Fibroblast of skin of left quadriceps (primary cell): Measurements from ENCODE around the gene RIPK4.
"Not testable (repeated sequence)": the region's sequence is repeated elsewhere in the genome, so short reads cannot be mapped to it uniquely, and the experiment has no call there.

Source experiments
- DNase-seq, 2 experiments: peaks; one replicate each; pipeline ENCODE4 v3.0.0-alpha.2; 2013; ENCODE audit warnings: low read depth in 2 of 2

The RIPK4 gene

GRCh38 chr21:41737651-41738324 lies 29.1 kb downstream of the RIPK4 start:
- DNase-seq, result no peak

DNA sequence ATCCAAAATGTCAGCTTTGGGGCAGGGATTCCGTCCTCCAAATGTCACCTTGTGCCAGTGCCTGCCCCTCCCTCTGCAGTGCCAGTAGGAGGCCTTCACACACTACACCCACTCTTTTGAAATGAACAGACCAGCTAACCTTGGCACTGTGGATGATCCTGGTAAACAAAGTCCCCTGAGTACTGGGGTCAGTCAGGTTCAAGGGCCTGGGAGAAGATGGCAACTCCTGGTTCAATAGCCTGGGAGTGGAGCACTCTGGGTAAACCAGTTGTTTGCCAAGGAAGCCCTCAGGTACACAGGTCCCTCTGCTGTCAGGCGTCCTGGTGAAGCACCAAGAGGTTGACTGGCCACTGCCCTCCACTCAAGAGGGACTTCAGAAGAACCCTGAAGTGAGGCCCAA lies 30.4 kb downstream of the RIPK4 start:
- no peak for DNase-seq

- DNase-seq, result no peak
These were observed 32.7 kb downstream of the RIPK4 start for GRCh38 chr21:41733951-41734689.

DNA sequence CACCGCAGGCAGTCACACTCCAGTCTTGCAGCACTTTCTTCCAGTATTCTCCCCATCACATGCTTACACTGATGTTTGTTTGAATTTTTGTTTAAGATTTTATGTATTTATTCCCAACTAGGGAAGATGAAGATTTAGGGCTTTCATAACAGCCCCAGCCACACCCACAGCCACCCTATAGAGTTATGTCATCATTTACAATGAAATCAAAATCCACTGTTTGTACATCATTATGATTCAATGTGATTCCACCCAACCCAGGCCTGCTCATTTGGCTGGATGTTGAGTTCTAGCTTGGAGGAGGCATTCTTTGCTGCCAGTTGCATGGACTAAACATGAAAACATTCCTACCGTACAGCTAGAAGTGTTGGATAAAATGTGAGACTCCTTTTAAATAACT lies 35.8 kb downstream of the RIPK4 start:
- DNase-seq, result no peak

GRCh38 chr21:41730367-41730765 lies 36.5 kb downstream of the RIPK4 start:
- DNase-seq, result no peak

GRCh38 chr21:41729701-41730366 lies 37.0 kb downstream of the RIPK4 start:
- DNase-seq, result no peak

DNA sequence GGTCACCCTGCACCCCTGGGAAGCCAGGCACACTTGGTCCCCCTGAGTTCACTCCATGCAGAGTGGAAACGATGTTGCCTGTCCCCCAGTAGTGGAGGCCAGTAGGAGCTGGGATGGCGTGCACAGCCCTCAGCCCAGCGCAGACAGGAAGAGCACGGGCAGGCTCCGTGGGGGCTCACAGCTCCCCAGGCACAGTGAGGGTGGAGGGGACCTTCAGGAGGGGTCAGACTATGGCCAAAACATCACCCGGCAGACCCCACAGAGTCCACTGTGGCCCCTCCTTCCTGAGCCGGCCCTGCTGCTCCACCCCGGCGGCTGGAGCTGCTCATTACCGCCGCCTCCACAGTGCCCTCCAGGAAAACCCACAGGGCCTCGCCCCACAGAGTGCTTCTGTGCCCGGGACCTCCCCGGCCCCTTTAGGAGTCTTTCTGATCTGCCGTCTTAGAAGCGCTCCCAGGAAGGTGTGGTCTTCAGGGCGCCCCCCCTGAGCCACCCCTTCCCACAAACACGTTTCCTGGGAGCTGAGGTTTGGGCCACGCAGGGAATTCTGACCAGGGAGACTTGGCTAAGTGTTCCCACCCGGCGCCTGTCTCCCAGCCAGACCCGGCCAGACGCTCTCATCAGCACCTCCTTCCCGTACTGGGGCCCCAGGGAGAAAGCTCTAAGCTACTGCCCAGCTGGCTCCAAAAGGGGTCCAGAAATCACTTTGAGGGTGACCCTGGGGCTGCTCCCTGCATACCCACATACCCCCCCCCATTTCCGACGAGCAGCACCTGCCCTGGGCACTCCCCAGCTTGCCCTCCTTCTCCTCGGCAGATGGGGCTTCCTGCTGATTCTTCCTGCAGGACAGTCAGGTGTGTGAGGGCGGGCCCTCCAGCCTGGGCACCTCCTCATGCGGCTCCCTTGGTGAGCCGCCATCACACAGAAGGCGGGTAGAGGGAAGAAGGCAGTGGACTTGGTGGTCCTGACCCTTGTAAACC lies 38.8 kb downstream of the RIPK4 start:
- DNase-seq, result no peak

GRCh38 chr21:41726970-41727783 lies 39.7 kb downstream of the RIPK4 start:
- DNase-seq, result peak; percentile 8 to 14

- DNase-seq, result no peak
These were observed 40.3 kb downstream of the RIPK4 start for GRCh38 chr21:41726630-41726969.

GRCh38 chr21:41726058-41726558 lies 40.7 kb downstream of the RIPK4 start:
- DNase-seq, result no peak

- DNase-seq, result no peak
These were observed 41.3 kb downstream of the RIPK4 start for GRCh38 chr21:41725421-41726031.

- not testable (repeated sequence) for DNase-seq
These were observed 43.0 kb downstream of the RIPK4 start for GRCh38 chr21:41723835-41724234.

GRCh38 chr21:41722052-41723018 lies 44.5 kb downstream of the RIPK4 start:
- no peak for DNase-seq

- DNase-seq, result no peak
These were observed 46.6 kb downstream of the RIPK4 start for GRCh38 chr21:41720250-41720649.

DNA sequence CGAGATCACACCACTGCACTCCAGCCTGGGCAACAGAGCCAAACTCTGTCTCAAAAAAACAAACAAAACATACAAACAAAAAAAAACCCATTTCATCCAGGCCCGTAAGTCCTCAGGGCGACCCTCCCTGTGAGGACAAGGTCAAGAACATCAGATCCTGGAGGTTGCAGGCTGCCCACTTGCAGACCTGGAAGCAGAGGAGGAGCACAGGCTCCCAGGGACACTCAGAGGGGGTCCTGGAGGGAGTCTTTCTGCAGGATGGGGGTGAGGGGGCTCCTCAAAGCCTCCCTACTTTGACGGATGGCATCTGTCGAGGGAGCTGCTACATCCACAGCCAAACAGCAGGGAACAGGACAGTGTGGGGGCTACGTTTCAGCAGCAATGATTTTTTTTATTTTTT lies 47.2 kb downstream of the RIPK4 start:
- DNase-seq, result no peak

DNA sequence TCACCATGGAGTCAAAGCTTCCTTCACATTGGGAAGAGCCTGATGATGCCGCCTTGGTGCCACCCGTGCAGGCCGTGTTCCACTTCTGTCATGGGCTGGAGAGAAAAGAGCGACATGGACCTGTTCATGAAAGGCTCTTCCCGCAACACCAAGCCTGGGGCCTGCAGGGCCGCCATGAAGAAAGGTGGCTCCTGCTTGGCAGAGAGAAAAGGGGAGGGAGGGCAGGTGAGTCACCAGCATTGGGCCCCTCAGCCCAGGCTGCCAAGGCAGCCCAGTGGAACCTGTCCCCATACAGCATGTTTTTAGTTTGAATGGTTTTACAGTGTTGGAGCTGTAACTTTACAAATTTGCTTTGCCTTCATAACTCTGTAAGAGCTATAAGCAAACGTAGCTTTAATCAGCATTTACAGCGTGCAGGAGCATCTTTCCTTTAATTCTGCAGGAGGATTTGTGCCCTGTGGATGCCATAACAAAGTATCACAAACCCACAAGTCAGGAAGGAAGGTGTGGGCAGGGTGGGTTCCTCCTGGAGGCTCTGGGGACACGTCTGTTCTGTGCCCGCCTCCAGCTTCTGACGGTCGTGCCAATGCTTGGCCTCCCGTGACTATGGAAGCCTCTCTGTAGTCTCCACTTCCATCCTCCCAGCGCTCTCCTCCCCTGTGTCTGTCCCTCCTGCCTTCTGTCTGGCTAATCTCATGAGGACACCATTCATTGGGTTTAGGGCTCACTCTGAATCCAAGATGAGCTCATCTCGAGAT lies 49.1 kb downstream of the RIPK4 start:
- DNase-seq, result no peak

GRCh38 chr21:41716751-41717150 lies 50.1 kb downstream of the RIPK4 start:
- DNase-seq, result no peak

- DNase-seq, result no peak
These were observed 51.1 kb downstream of the RIPK4 start for GRCh38 chr21:41715649-41716281.
